Activated naive CD8-positive, alpha-beta T cell (primary cell): ENCODE results near the gene CALML5.

ENCODE experiments used
- H3K27ac Mint-ChIP-seq: one replicate; pipeline ENCODE4 v1.8.0; 2021; ENCODE audit warnings: mixed read lengths
- H3K27me3 Mint-ChIP-seq: one replicate; pipeline ENCODE4 v1.8.0; 2021; ENCODE audit warnings: mixed read lengths
- H3K36me3 Mint-ChIP-seq: one replicate; pipeline ENCODE4 v1.8.0; 2021; ENCODE audit warnings: mixed read lengths
- H3K4me1 Mint-ChIP-seq: one replicate; pipeline ENCODE4 v1.8.0; 2021; ENCODE audit warnings: low read depth, mixed read lengths
- H3K4me3 Mint-ChIP-seq: one replicate; pipeline ENCODE4 v1.8.0; 2021; ENCODE audit warnings: mild to moderate bottlenecking, mixed read lengths
- H3K9me3 Mint-ChIP-seq: one replicate; pipeline ENCODE4 v1.8.0; 2021; ENCODE audit warnings: low read depth, mixed read lengths

The CALML5 gene

DNA sequence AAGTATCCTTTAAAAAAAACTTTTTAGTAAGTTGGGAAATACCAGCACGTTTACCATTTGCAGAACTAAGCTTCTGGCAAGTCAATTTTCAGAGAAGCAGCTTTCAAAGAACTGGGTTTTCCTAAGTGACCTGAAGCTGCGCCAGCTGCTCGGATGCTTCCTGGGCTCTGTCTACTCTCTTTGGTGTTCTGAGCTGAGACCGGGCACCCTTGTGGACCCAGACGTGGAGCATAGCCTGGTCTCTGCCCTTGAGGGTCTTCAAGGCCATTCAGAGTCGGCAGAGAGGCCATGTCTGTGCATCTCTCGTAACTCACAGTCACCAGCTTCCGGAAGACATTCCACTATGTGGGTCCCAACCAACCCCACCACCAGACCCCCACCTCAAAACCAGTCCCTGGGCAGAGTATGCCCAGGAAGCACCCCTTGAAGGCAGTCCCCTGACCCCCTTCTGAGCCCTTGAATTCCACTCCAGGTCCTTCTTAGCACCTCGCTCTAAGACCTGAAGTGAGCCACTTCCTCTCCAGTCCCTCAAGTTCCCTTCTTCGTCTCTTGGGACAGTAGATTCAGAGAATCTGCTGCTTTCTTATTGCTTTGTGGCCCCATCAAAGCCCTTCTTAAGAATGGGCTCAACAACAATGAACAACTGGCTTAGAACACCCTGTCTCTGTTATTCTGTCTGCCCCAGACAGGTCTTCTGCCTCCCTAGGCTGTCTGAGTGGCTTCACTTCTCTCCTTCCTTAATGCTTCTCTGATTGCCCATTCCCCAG lies 8.5 kb downstream of the CALML5 start:
- no peaks in the 10 kb centered on the region for H3K36me3 Mint-ChIP-seq

DNA sequence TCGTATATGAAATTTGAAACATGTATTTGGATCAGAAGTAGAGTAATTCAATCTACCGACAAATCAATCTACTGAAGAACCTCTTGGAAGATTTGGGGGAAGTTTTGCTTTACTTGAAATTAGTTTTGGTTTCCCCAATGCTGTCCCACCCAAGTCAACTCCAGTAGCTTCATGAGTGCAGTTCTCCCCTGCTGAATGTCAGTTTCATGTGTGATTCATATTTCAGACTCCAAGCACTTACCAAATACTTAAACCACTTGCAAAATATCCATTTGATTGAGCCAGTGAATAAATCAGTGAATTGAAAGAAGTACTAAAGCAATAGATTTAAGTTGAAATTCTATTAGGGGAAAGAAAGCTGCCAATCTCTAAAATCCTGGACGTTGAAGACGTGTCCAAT lies 9.3 kb downstream of the CALML5 start:
- H3K4me1 Mint-ChIP-seq: peaks cover 2% of the 10 kb centered on the region
- H3K27me3 Mint-ChIP-seq: no peaks in the 10 kb centered on the region
- no peaks in the 10 kb centered on the region for H3K36me3 Mint-ChIP-seq
- H3K4me3 Mint-ChIP-seq: no peak overlapping the region
- H3K27ac Mint-ChIP-seq: no peak overlapping the region
- no peaks in the 10 kb centered on the region for H3K9me3 Mint-ChIP-seq

More for the DNA sequence above, 8.5 kb downstream of the CALML5 start:
- no peak overlapping the region for H3K4me3 Mint-ChIP-seq
- H3K27me3 Mint-ChIP-seq: no peaks in the 10 kb centered on the region
- no peak overlapping the region for H3K27ac Mint-ChIP-seq
- no peaks in the 10 kb centered on the region for H3K9me3 Mint-ChIP-seq
- H3K4me1 Mint-ChIP-seq: peaks cover 2% of the 10 kb centered on the region

DNA sequence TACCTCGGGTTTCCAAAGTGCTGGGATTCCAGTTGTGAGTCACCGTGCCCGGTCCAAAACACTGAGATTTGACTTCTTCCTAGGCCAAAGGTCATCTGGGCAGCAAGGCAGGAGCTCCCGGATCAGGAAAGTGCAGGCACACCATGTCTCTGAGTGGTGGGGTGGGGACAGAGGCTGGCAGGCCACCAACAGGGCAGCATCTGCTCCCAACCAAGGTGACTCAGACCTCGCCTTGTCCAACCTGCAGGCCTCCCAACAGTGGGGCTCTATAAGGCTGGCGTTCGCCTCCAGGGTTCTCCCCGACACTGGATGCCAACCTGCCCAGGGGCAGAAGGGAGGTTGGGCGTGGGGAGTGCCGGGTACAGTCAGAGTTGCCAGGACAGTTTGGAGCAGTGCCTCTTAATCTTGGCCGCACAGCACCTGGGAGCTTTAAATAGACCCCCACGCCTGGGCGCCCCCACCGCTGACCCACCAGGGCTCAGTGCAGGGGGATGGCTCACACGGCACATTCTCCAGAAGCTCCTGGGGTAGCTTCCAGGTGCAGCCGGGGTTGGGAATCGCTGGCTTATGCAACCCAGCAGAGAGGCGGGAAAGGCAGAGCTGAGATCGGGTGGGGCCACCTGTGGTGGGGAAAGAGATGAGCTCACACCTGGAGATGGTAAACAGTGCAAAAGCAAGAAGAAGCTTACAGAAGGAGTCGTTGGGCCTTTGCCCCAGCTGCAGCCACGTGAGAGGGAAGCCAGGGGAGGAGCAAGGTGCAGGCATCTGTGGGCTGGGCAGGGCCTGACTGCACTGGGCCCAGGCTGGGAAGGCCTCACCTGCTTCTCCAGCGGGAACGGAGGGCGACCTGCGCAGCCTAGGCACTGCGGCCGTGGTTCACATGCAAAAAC lies 10.9 kb downstream of the CALML5 start:
- H3K27me3 Mint-ChIP-seq: no peaks in the 10 kb centered on the region
- H3K4me1 Mint-ChIP-seq: peaks cover 2% of the 10 kb centered on the region
- no peak overlapping the region for H3K4me3 Mint-ChIP-seq
- no peaks in the 10 kb centered on the region for H3K9me3 Mint-ChIP-seq
- H3K36me3 Mint-ChIP-seq: no peaks in the 10 kb centered on the region
- no peak overlapping the region for H3K27ac Mint-ChIP-seq

DNA sequence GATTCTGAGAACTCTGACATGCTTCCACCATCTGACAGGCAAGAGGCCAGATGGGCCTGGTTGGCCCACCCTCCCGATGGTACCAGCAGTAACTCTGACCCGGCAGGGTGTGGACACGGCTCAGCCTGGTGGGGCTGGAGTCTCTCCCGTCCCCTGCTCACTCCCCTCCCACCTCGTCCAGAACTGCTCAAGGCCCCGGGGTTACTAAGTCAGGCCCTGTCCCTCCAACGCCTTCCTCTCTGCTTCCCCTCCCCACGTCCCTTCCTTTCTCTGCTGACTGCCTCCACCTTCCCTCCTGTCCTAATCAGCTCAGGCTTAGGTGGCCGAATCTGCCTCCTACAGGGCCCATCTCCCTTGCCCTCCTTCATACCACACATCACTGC lies 12.5 kb downstream of the CALML5 start:
- Mint-ChIP-seq H3K27ac (no peak overlapping the region), H3K36me3 (no peaks in the 10 kb centered on the region), H3K4me3 (no peak overlapping the region), H3K9me3 (no peaks in the 10 kb centered on the region), H3K27me3 (no peaks in the 10 kb centered on the region), H3K4me1 (peaks cover 2% of the 10 kb centered on the region)

DNA sequence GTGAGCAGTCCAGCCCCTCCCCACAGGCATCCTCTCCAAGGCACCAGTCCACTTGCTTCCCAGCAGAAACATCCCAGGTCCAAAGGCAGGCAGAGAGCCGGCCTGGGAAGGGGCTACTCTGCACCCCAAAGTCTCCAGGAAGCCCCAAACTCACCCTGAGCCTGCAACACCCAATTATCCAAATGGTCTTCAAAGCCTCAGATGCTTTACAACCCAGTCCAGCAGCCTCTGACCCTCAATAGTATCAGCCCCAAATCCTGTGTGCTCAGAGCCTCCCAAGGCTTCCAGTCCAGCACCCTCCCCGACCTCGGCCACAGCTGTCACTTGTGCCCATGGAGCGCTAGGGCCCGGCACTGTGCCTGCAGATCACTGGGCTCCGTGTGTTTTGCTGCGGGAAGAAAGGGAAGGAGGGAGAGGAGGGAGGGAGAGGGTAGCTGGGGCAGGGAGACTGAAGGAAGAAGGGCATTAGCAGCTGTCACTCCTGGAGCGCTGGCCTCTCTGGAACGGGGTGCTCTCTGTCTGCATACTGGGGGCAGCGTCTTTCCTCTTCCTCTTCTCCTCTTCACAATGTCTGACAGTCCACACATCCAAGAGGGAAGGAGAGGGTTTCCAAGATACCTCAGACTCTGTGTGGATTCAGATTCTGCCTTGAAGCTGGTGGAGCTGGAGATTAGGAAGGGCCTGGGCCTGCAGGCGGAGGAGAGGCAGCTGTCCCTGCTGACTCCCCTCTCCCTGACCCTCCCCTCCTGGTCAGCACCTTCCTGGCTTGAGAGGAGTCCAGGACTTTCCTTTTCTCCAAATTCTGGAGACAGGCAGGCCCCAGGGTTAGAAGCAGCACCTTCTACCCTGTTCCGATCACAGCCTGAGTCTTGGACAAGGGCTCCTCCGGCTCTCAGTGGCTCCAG lies 13.2 kb downstream of the CALML5 start:
- H3K36me3 Mint-ChIP-seq: no peaks in the 10 kb centered on the region
- no peak overlapping the region for H3K4me3 Mint-ChIP-seq
- no peaks in the 10 kb centered on the region for H3K27me3 Mint-ChIP-seq
- peaks cover 2% of the 10 kb centered on the region for H3K4me1 Mint-ChIP-seq
- no peak overlapping the region for H3K27ac Mint-ChIP-seq
- no peaks in the 10 kb centered on the region for H3K9me3 Mint-ChIP-seq

DNA sequence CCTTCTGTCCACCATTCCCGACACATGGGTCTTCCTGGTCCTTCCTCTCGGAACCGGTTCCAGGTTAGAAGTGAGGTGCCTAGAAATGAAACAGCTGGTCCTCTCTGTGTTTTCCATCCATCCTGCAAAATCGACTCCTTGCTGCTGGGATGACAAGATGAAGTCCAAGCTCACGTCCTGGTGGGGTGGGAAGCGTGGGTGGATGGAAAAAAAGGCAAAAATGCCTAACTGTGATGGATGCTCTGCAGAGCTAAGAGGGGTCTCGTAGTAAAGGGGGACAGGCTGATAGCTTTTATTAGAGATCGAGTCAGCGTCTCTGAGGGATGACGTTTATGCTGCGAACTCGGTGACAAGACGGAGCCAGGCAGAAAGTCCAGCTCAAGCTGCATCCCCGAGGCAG lies 14.1 kb downstream of the CALML5 start:
- Mint-ChIP-seq H3K36me3 (no peaks in the 10 kb centered on the region), H3K9me3 (no peaks in the 10 kb centered on the region), H3K27me3 (no peaks in the 10 kb centered on the region), H3K27ac (no peak overlapping the region), H3K4me1 (peaks cover 2% of the 10 kb centered on the region), H3K4me3 (no peak overlapping the region)

DNA sequence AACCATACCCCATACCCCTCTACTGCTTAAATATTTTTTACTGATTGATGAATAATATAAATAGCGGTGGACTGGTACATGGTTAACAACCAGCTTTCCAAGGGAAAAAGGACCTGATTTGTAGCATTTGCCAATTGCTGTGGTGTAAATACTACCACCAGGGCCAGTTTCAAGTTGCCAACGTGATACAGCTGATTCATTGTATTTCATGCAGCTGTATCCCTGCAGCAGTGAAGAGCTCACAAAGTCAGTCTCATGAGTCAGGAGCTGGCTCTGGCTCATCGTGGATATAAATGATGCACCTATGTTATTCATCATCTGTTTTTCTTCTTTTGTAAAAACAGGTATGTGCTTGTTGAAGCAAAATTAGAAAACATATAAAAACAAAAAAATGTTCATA lies 15.2 kb downstream of the CALML5 start:
- no peak overlapping the region for H3K27ac Mint-ChIP-seq
- no peaks in the 10 kb centered on the region for H3K27me3 Mint-ChIP-seq
- no peaks in the 10 kb centered on the region for H3K9me3 Mint-ChIP-seq
- H3K36me3 Mint-ChIP-seq: no peaks in the 10 kb centered on the region
- no peak overlapping the region for H3K4me3 Mint-ChIP-seq
- no peaks in the 10 kb centered on the region for H3K4me1 Mint-ChIP-seq

DNA sequence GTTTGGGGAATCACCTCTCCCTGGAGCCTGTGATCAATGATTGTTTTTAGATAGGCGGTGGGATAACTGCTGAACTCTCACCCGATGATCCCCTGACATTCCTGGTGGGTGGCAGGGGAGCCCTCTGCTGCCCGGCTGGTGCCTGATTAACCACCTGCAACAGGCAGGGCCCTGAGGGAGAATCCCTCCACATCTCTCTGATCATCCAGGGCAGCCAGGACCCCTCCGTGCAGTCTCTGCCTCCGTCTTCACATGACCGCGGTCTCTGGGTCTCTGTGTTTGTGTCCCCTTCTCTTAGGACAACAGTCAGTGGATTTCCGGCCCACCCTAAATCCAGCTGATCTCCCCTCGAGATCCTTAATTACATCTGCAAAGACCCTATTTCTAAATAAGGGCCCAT lies 17.4 kb downstream of the CALML5 start:
- H3K27ac Mint-ChIP-seq: no peak overlapping the region
- no peaks in the 10 kb centered on the region for H3K27me3 Mint-ChIP-seq
- no peaks in the 10 kb centered on the region for H3K4me1 Mint-ChIP-seq
- H3K4me3 Mint-ChIP-seq: no peak overlapping the region
- no peaks in the 10 kb centered on the region for H3K36me3 Mint-ChIP-seq
- no peaks in the 10 kb centered on the region for H3K9me3 Mint-ChIP-seq

DNA sequence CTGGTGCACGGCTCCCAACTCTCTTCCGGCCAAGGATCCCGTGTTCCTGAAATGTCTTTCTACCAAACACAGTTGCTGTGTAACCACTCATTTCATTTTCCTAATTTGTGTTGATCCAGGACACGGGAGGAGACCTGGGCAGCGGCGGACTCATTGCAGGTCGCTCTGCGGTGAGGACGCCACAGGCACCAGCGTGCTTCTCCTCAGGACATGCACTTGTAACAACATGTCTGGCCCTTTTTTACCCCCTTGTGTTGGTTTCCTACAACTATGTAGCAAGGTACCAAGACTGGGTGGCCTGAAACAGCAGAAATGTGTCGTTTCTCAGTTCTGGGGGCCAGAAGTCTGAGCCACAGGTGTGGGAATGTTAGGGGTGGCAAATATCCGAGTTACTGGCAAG lies 18.2 kb downstream of the CALML5 start:
- Mint-ChIP-seq H3K4me1 (no peaks in the 10 kb centered on the region), H3K36me3 (no peaks in the 10 kb centered on the region), H3K27me3 (no peaks in the 10 kb centered on the region), H3K4me3 (no peak overlapping the region), H3K9me3 (no peaks in the 10 kb centered on the region), H3K27ac (no peak overlapping the region)

DNA sequence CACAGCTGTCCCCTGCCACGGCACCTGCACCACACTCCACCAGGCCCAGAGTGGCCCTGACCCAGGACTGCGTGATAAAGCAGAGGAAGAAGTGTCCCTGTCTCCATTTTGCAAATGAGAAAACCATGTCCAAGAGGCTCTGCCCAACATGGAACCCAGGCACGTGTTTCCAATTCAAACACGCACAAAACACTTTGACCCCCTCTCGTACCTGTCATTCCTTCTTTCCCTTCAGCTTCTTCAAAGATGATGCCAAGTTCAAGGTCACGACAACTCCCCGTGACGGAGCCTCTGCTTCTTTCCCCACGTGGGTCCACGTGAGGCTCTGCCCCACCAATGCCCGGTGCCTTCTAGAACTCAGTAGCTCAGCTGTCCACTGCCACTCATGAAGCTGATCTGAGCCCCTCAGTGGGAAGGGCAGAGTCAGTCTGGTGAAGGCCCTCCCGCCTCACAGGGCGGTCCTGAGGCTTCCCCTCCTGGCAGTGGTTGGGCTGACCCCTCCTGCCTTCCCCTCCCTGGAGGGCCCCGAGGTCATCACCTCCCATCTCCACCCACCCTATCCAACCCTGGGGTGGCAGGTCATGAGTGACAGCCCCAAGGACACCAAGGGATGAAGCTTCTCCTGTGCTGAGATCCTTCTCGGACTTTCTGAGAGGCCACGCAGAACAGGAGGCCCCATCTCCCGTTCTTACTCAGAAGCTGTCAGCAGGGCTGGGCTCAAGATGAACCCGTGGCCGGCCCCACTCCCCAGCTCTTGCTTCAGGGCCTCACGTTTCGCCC lies 19.0 kb downstream of the CALML5 start:
- H3K27me3 Mint-ChIP-seq: no peaks in the 10 kb centered on the region
- H3K4me3 Mint-ChIP-seq: no peak overlapping the region
- H3K36me3 Mint-ChIP-seq: no peaks in the 10 kb centered on the region
- no peaks in the 10 kb centered on the region for H3K9me3 Mint-ChIP-seq
- no peak overlapping the region for H3K27ac Mint-ChIP-seq
- no peaks in the 10 kb centered on the region for H3K4me1 Mint-ChIP-seq

DNA sequence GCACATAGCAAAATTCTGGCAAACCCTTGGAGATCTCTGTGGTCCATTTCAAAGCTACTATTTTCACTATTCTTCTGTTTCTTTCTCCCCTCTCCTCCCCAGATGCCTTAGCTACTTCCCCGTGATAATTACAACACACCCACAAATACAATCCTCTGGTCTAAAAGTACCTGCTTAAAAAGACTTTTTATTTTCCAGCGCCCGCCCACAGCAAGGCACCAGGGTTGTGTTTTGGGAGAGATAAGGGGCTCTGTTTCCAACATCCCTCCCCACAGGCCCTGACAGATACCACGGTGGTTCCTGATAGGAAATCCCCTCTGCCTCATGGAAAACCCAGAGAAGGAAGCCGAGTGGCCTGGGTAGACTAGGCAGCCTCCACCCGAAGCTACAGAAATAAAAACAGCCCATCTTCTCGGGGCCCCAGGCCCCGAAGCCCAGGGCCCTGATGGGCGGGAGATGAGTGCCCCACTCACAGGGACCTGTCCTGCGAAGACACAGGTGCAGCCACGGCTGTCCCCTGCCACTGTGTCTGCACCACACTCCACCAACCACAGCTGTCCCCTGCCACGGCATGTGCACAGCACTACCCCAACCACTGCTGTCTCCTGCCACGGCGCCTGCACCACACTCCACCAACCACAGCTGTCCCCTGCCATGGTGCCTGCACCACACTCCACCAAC lies 19.7 kb downstream of the CALML5 start:
- H3K4me3 Mint-ChIP-seq: no peak overlapping the region
- no peaks in the 10 kb centered on the region for H3K9me3 Mint-ChIP-seq
- no peaks in the 10 kb centered on the region for H3K27me3 Mint-ChIP-seq
- H3K27ac Mint-ChIP-seq: peak overlapping the region; percentile 5
- no peaks in the 10 kb centered on the region for H3K36me3 Mint-ChIP-seq
- no peaks in the 10 kb centered on the region for H3K4me1 Mint-ChIP-seq

DNA sequence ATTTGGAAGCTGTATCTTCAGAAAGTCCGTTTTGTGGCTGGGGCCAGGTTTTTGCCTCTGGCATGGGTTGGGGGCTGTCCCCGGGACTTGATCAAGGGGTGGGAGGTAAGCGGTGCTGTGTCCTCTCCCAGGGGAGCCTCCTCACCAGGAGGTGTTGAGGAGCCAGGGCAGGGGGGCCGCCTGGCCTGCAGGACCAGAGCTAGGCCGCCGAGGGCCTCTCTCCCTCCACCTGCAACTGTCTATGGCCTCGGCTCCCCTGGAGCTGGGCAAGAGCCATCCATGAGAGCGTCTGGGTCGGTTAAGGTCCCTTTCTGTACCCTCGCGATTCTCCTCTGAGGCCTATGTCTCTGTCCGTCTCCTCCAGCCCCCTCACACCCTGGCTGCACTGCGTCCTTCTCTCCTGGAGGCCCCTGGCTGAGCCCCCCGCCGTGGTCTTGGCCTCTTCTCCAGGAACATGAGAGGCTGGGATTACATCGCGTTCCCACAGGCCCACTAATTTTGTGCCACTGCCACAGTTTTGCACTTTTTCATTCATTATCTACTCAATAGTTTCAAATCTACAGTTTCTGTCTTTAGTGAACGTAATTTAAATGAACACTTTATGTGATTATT lies 20.6 kb downstream of the CALML5 start:
- Mint-ChIP-seq H3K4me3 (no peak overlapping the region), H3K4me1 (no peaks in the 10 kb centered on the region), H3K27me3 (no peaks in the 10 kb centered on the region), H3K9me3 (no peaks in the 10 kb centered on the region), H3K36me3 (no peaks in the 10 kb centered on the region), H3K27ac (no peak overlapping the region)

DNA sequence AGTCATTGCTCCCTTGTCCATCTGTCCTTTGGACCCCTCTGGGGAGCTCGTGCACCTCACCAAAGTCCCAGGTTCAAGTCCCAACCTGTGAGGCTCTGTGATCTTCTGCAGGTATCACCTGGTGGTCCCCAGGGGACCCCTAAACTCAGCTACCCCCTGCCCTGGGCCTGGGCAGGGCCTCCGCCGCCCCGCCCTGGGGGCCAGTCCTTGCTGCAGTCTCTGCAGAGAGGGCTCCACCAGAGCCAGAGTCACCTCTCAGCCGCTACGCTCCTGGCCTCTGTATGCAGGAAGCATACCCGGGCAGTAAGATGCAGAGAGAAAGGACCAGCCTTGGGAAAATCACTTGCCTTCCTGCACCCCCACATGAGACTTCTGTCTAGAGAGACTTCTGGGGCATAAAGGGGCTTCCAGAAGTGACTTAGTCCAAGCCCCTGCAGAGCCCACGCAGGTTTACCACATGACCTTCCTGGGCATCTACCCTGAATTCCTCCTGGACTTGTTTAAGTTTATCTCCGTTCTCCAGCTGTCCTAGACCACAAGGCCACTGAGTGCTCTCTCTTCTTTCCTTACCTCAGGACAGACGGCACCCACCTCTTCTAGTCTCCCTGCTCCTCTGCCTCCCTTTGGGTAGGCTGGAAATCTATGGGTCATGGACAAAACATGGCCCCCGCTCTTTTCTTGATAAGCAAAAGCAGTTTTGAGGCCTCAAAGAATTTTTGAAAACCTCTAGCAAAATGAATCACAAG lies 21.2 kb downstream of the CALML5 start:
- H3K4me3 Mint-ChIP-seq: no peak overlapping the region

More for the DNA sequence above, 21.2 kb downstream of the CALML5 start:
- Mint-ChIP-seq H3K36me3 (no peaks in the 10 kb centered on the region), H3K9me3 (no peaks in the 10 kb centered on the region), H3K27me3 (no peaks in the 10 kb centered on the region), H3K27ac (no peak overlapping the region), H3K4me1 (no peaks in the 10 kb centered on the region)
